ENCODE results near the gene WDFY2.
"Not testable (repeated sequence)": the region's sequence is repeated elsewhere in the genome, so short reads cannot be mapped to it uniquely, and the experiment has no call there.

WDFY2 gene

DNA sequence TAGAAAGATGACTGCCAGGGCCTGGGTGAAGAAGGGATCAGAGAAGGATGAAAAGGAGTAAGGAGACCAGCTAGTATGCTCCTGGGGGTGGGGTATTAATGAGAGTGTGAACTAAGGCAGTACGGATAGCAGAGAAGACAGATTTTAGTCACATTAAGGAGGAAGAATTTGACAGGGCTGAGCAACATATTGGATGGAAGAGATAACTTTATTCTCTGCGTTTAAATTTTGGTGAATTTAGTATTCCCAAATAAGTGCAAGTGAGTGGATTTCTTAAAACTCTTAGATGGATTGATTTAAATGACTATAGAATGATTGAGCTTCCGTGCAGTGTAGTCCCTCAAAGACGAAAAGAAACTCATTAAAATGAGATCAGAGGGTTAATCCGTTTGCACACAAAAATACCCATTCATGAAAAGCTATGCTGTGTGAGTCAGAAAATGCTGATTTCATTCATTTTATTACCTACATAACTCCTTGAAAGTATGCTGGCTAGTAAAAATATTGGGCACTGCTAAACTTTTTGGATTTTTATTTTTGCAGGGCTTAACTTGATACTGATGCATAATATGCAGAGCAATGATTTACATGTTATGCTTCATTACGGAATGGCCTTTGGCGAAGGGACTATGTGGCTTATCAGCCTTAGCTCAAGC is 54.1 kb downstream of the WDFY2 start:
- no peaks in the 10 kb centered on the region for H3K27me3 ChIP-seq (ENCODE audit: control insufficient read depth in 1 of 2, insufficient read depth in 2 of 2, low read length in 2 of 2)
- H3K9me3 ChIP-seq (ENCODE audit: low read length) = no peaks in the 10 kb centered on the region
- no peak overlapping the region for H3K4me3 ChIP-seq (ENCODE audit: low read depth in 1 of 2, low read length in 2 of 2)
- no peaks in the 10 kb centered on the region for H3K4me1 ChIP-seq (ENCODE audit: insufficient read depth, low read length)
- no peaks in the 10 kb centered on the region for H3K36me3 ChIP-seq (ENCODE audit: insufficient read depth, low read length)
- no peak overlapping the region for H3K27ac ChIP-seq (ENCODE audit: low read depth, low read length)
- no peak overlapping the region for H3K9ac ChIP-seq (ENCODE audit: low read length)

DNA sequence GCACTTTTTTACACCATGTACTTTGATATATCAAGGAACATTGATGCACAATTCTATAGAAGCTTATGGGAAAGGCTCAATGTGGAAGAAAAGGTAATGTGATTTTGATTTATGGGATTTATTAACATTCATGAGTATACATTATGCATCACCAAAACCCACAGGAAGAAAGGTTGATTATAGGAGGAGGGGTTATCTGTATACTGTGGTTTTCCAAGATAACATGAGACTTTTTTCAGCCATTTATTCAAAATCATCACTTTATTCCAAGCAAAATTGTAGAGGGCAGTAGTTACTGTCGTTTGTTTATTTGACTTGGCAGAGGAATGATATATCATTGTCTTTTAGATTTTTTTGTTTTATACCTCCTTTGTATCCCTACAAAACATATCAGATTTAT is 54.9 kb downstream of the WDFY2 start:
- no peaks in the 10 kb centered on the region for H3K4me1 ChIP-seq (ENCODE audit: insufficient read depth, low read length)
- H3K9me3 ChIP-seq (ENCODE audit: low read length) = no peaks in the 10 kb centered on the region
- H3K27ac ChIP-seq (ENCODE audit: low read depth, low read length) = no peak overlapping the region
- H3K27me3 ChIP-seq (ENCODE audit: control insufficient read depth in 1 of 2, insufficient read depth in 2 of 2, low read length in 2 of 2) = no peaks in the 10 kb centered on the region
- no peak overlapping the region for H3K4me3 ChIP-seq (ENCODE audit: low read depth in 1 of 2, low read length in 2 of 2)
- no peaks in the 10 kb centered on the region for H3K36me3 ChIP-seq (ENCODE audit: insufficient read depth, low read length)
- no peak overlapping the region for H3K9ac ChIP-seq (ENCODE audit: low read length)

DNA sequence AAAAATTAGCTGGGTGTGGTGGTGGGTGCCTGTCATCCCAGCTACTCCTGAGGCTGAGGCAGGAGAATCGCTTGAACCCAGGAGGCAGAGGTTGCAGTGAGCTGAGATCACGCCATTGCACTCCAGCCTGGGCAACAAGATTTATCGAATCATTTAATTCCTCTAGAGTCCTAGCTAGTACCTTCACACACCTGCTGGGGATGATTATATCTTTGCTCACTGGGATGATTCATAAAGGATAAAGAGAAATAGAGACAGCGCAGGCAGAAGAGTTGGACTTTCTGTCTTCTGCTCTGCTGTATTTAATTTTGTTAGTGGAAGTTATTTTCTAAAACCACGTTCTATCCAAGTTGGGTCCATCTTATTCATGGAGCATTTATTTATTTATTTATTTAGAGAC is 56.4 kb downstream of the WDFY2 start:
- H3K4me3 ChIP-seq (ENCODE audit: low read depth in 1 of 2, low read length in 2 of 2); H3K27me3 ChIP-seq (ENCODE audit: control insufficient read depth in 1 of 2, insufficient read depth in 2 of 2, low read length in 2 of 2); H3K36me3 ChIP-seq (ENCODE audit: insufficient read depth, low read length); H3K9me3 ChIP-seq (ENCODE audit: low read length); H3K27ac ChIP-seq (ENCODE audit: low read depth, low read length); H3K9ac ChIP-seq (ENCODE audit: low read length): not testable (repeated sequence)
- H3K4me1 ChIP-seq (ENCODE audit: insufficient read depth, low read length) = peaks cover 11% of the 10 kb centered on the region

DNA sequence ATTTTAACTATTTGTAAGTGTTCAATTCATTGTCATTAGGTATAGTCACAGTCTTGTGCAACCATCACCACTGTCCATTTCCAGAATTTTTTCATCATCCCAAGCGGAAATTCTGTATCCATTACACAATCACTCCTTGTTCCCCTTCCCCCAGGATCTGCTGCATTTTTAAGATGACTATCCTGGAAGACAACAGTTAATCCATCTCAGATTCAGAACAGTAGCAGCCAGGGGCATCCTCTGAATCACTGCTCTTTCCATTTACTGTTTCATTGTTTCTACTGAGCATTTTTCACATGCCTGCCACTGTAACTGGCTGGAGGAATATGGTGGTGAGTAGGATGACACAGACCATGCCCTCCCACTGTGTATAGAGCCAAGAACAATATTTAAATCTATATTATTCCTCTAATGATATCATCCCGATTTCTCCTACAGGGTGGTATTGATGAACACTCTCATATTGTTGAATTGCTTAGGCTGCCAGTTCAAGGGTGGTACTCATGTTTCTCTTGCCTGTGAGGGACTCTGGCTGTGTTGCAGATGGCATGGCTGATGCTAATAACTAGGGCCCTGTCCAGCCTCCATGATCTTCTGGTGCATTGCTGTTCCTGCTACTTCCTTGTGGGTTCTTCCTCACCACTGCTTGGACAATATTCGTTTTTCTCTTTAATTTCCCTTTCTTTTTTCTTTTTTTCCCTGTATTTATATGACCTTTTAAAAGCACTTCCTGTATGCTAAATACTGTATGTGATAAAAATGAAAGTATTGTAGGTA is 59.0 kb downstream of the WDFY2 start:
- H3K9me3 ChIP-seq (ENCODE audit: low read length) = no peaks in the 10 kb centered on the region
- H3K27me3 ChIP-seq (ENCODE audit: control insufficient read depth in 1 of 2, insufficient read depth in 2 of 2, low read length in 2 of 2) = no peaks in the 10 kb centered on the region
- no peak overlapping the region for H3K9ac ChIP-seq (ENCODE audit: low read length)
- H3K4me1 ChIP-seq (ENCODE audit: insufficient read depth, low read length) = peaks cover 11% of the 10 kb centered on the region
- no peak overlapping the region for H3K27ac ChIP-seq (ENCODE audit: low read depth, low read length)
- no peaks in the 10 kb centered on the region for H3K36me3 ChIP-seq (ENCODE audit: insufficient read depth, low read length)
- H3K4me3 ChIP-seq (ENCODE audit: low read depth in 1 of 2, low read length in 2 of 2) = no peak overlapping the region

DNA sequence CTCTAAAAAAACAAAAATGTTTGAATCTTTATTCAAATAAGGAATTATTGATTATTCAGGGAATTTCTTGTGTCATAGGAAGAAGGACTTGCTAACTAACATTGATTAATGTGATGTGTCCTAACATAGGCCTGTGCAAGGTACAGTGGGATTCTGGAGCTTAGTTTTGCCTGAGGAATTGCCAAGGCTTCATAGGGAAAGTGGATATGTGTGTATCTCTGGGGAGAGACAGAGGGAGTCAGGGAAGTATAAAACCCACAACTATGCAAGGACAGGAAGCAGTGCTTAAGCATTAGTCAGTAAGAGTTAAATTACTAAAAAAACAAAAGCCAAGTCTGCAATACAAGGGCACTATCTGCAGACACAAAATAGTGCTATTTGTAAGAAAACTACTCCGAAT is 59.6 kb downstream of the WDFY2 start:
- Histone ChIP-seq H3K9ac (ENCODE audit: low read length) (no peak overlapping the region), H3K4me1 (ENCODE audit: insufficient read depth, low read length) (peaks cover 11% of the 10 kb centered on the region), H3K36me3 (ENCODE audit: insufficient read depth, low read length) (no peaks in the 10 kb centered on the region), H3K27me3 (ENCODE audit: control insufficient read depth in 1 of 2, insufficient read depth in 2 of 2, low read length in 2 of 2) (no peaks in the 10 kb centered on the region), H3K27ac (ENCODE audit: low read depth, low read length) (no peak overlapping the region), H3K9me3 (ENCODE audit: low read length) (no peaks in the 10 kb centered on the region), H3K4me3 (ENCODE audit: low read depth in 1 of 2, low read length in 2 of 2) (no peak overlapping the region)

DNA sequence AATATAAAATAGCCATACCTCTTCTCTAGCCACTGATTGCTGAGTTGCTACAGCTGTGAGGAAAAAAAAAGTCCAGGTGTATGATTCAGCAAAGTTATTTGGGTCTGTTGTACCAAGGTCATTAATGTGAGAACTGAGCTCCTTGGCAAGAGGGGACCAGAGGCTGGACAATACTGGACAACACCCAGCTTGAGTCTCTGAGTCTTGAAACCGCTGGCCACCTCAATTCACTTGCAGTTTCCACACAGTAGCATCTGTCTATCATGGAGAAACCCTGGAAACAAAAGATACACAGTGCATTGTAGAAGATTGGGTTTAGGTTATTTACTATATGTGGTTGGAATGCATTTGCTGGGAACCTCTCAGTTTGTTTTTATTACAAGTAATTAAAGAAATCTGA is 60.4 kb downstream of the WDFY2 start:
- Histone ChIP-seq H3K9ac (ENCODE audit: low read length) (no peak overlapping the region), H3K27ac (ENCODE audit: low read depth, low read length) (no peak overlapping the region), H3K36me3 (ENCODE audit: insufficient read depth, low read length) (no peaks in the 10 kb centered on the region)

DNA sequence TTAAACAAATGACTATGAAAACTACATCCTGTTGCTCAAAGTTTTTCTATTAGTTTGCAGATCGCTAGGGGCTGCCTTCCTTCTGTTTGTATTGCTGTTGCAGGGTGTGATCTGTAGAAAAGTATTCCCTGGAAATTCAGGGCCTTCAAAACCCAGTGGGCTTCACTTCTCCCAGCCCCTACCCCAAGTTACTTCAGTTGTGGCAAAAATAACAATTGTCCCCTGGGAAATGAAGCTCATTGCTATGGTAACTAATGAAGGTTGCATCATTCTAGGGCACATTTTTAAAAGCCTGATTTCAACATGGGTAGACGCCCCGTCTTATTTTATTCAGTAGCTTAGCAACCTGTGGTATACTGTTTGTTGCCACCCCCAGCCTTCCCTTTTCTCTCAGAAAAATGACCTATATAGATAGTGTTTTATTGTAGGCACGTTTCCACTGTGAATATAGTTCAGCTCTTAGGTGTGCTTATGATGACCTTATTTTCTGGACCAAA is 60.9 kb downstream of the WDFY2 start:
- Histone ChIP-seq H3K4me3 (ENCODE audit: low read depth in 1 of 2, low read length in 2 of 2) (no peak overlapping the region), H3K9me3 (ENCODE audit: low read length) (no peaks in the 10 kb centered on the region), H3K27ac (ENCODE audit: low read depth, low read length) (no peak overlapping the region), H3K4me1 (ENCODE audit: insufficient read depth, low read length) (peaks cover 11% of the 10 kb centered on the region), H3K36me3 (ENCODE audit: insufficient read depth, low read length) (no peaks in the 10 kb centered on the region), H3K27me3 (ENCODE audit: control insufficient read depth in 1 of 2, insufficient read depth in 2 of 2, low read length in 2 of 2) (no peaks in the 10 kb centered on the region), H3K9ac (ENCODE audit: low read length) (no peak overlapping the region)

More for the DNA sequence above, 60.4 kb downstream of the WDFY2 start:
- Histone ChIP-seq H3K4me1 (ENCODE audit: insufficient read depth, low read length) (peaks cover 11% of the 10 kb centered on the region), H3K9me3 (ENCODE audit: low read length) (no peaks in the 10 kb centered on the region), H3K4me3 (ENCODE audit: low read depth in 1 of 2, low read length in 2 of 2) (no peak overlapping the region), H3K27me3 (ENCODE audit: control insufficient read depth in 1 of 2, insufficient read depth in 2 of 2, low read length in 2 of 2) (no peaks in the 10 kb centered on the region)

DNA sequence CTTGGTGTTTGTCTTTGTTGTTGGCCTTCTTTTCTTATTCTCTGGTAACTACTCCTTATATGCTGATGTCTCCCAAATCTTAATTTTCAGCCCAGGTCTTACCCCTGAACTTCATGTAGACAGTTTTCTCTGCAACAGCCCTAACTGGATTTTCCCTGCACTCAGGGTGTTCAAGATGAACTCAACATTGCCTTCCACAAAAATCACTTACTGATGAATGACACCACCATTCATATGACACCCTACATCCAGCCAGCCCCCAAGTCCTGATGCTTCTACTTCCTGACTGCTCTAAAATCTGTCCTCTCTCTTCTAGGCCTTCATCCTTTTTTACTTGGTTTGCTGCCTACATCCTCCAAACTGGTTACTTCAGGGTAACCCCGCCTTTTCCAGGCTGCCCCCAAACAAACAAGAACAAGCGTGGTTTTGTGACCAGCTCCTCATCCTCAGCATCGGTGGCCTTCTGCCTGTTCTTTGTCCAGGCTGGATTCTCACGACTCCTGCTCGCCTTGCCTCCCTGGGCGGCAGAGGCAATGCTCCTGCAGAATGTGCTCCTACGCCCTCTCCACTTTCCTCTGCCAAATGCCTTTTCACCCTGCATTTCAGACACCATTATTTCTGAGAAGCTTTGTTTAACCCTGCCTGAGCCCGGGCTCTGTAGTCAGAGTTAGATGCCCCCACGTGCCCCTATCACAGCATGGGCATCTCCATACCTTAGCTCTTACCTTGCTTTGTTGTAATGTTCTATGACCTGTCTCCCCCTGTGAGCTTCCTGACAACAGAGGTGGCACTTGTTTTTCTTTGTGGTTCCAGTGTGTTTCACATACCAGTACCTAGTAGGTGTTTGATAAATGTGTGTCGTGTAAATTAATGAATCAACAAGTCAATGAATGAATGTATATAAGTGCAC is 61.8 kb downstream of the WDFY2 start:
- H3K27me3 ChIP-seq (ENCODE audit: control insufficient read depth in 1 of 2, insufficient read depth in 2 of 2, low read length in 2 of 2) = no peaks in the 10 kb centered on the region
- H3K9me3 ChIP-seq (ENCODE audit: low read length) = no peaks in the 10 kb centered on the region
- no peak overlapping the region for H3K4me3 ChIP-seq (ENCODE audit: low read depth in 1 of 2, low read length in 2 of 2)
- H3K9ac ChIP-seq (ENCODE audit: low read length) = no peak overlapping the region
- H3K36me3 ChIP-seq (ENCODE audit: insufficient read depth, low read length) = no peaks in the 10 kb centered on the region
- H3K27ac ChIP-seq (ENCODE audit: low read depth, low read length) = no peak overlapping the region
- peaks cover 11% of the 10 kb centered on the region for H3K4me1 ChIP-seq (ENCODE audit: insufficient read depth, low read length)

DNA sequence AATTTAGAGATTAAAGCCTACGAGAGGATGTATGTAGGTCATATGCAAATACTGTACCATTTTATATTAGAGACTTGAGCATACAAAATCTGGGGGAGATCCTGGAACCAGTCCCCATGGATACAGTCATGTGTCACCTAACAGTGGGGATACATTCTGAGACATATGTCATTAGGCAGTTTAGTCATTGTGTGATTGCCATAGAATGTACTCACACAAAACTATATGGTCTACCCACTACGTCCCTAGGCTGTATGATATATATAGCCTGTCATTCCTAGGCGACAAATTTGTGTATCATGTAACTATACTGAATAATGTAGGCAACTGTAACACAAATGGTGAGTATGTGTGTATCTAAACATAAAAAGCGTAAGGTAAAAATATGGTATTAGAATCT is 62.8 kb downstream of the WDFY2 start:
- H3K9me3 ChIP-seq (ENCODE audit: low read length) = no peaks in the 10 kb centered on the region
- no peak overlapping the region for H3K4me3 ChIP-seq (ENCODE audit: low read depth in 1 of 2, low read length in 2 of 2)
- H3K4me1 ChIP-seq (ENCODE audit: insufficient read depth, low read length) = peaks cover 11% of the 10 kb centered on the region
- H3K27ac ChIP-seq (ENCODE audit: low read depth, low read length) = no peak overlapping the region
- no peak overlapping the region for H3K9ac ChIP-seq (ENCODE audit: low read length)
- no peaks in the 10 kb centered on the region for H3K36me3 ChIP-seq (ENCODE audit: insufficient read depth, low read length)
- H3K27me3 ChIP-seq (ENCODE audit: control insufficient read depth in 1 of 2, insufficient read depth in 2 of 2, low read length in 2 of 2) = no peaks in the 10 kb centered on the region

DNA sequence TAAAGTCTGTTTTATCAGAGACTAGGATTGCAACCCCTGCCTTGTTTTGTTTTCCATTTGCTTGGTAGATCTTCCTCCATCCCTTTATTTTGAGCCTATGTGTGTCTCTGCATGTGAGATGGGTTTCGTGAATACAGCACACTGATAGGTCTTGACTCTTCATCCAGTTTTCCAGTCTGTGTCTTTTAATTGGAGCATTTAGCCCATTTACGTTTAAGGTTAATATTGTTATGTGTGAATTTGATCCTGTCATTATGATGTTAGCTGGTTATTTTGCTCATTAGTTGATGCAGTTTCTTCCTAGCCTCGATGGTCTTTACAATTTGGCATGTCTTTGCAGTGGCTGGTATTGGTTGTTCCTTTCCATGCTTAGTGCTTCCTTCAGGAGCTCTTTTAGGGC is 67.9 kb downstream of the WDFY2 start:
- not testable (repeated sequence) for H3K36me3 ChIP-seq (ENCODE audit: insufficient read depth, low read length); H3K9ac ChIP-seq (ENCODE audit: low read length); H3K4me3 ChIP-seq (ENCODE audit: low read depth in 1 of 2, low read length in 2 of 2); H3K9me3 ChIP-seq (ENCODE audit: low read length); H3K27ac ChIP-seq (ENCODE audit: low read depth, low read length); H3K27me3 ChIP-seq (ENCODE audit: control insufficient read depth in 1 of 2, insufficient read depth in 2 of 2, low read length in 2 of 2); H3K4me1 ChIP-seq (ENCODE audit: insufficient read depth, low read length)
